ENCODE results near the gene DMRTC2.

DMRTC2 gene

GRCh38 chr19:41859618-41860418 lies 15.0 kb downstream of the DMRTC2 start, which contains the start of gene RPS19 (continued):
- TF ChIP-seq PRDM2 (tag by site-specific recombination; IDR thresholded peaks at IDR 0.05; ENCODE audit: borderline replicate concordance) (no peak), ZNF132 (tag by site-specific recombination; IDR thresholded peaks at IDR 0.05; ENCODE audit: borderline replicate concordance) (no peak), ZNF624 (tag by site-specific recombination; IDR thresholded peaks at IDR 0.05) (no peak), ZNF184 (tag by site-specific recombination; IDR thresholded peaks at IDR 0.05) (no peak; the same call in 1 of the 2 replicates), SP7 (tag by site-specific recombination; IDR thresholded peaks at IDR 0.05) (peak; percentile 95), ZBTB17 (tag by site-specific recombination; IDR thresholded peaks at IDR 0.05) (peak; percentile 99), ZFHX2 (tag by site-specific recombination; conservative IDR thresholded peaks at IDR 0.05) (peak; percentile 74), ZNF140 (tag by site-specific recombination; IDR thresholded peaks at IDR 0.05) (no peak), EGR2 (tag by site-specific recombination; IDR thresholded peaks at IDR 0.05; ENCODE audit: low read depth) (peak; percentile 49), ZNF692 (tag by site-specific recombination; IDR thresholded peaks at IDR 0.05) (peak; percentile 95), ZBTB20 (tag by site-specific recombination; IDR thresholded peaks at IDR 0.05) (peak; percentile 96), REPIN1 (tag by site-specific recombination; IDR thresholded peaks at IDR 0.05; ENCODE audit: low read depth) (no peak), AEBP2 (tag by site-specific recombination; IDR thresholded peaks at IDR 0.05; ENCODE audit: borderline replicate concordance) (no peak), WT1 (tag by site-specific recombination; IDR thresholded peaks at IDR 0.05) (peak; percentile 92), ZNF791 (tag by site-specific recombination; IDR thresholded peaks at IDR 0.05) (no peak), ZNF169 (tag by site-specific recombination; IDR thresholded peaks at IDR 0.05) (no peak), ZNF530 (tag by site-specific recombination; IDR thresholded peaks at IDR 0.05; ENCODE audit: low read depth) (no peak)
- TF ChIP-seq, protein P1, sequence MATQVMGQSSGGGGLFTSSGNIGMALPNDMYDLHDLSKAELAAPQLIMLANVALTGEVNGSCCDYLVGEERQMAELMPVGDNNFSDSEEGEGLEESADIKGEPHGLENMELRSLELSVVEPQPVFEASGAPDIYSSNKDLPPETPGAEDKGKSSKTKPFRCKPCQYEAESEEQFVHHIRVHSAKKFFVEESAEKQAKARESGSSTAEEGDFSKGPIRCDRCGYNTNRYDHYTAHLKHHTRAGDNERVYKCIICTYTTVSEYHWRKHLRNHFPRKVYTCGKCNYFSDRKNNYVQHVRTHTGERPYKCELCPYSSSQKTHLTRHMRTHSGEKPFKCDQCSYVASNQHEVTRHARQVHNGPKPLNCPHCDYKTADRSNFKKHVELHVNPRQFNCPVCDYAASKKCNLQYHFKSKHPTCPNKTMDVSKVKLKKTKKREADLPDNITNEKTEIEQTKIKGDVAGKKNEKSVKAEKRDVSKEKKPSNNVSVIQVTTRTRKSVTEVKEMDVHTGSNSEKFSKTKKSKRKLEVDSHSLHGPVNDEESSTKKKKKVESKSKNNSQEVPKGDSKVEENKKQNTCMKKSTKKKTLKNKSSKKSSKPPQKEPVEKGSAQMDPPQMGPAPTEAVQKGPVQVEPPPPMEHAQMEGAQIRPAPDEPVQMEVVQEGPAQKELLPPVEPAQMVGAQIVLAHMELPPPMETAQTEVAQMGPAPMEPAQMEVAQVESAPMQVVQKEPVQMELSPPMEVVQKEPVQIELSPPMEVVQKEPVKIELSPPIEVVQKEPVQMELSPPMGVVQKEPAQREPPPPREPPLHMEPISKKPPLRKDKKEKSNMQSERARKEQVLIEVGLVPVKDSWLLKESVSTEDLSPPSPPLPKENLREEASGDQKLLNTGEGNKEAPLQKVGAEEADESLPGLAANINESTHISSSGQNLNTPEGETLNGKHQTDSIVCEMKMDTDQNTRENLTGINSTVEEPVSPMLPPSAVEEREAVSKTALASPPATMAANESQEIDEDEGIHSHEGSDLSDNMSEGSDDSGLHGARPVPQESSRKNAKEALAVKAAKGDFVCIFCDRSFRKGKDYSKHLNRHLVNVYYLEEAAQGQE (tag by site-specific recombination; IDR thresholded peaks at IDR 0.05), result 0 out of 2 replicates have a peak, but pooled peaks have one; percentile 58
- TF ChIP-seq, protein P2, sequence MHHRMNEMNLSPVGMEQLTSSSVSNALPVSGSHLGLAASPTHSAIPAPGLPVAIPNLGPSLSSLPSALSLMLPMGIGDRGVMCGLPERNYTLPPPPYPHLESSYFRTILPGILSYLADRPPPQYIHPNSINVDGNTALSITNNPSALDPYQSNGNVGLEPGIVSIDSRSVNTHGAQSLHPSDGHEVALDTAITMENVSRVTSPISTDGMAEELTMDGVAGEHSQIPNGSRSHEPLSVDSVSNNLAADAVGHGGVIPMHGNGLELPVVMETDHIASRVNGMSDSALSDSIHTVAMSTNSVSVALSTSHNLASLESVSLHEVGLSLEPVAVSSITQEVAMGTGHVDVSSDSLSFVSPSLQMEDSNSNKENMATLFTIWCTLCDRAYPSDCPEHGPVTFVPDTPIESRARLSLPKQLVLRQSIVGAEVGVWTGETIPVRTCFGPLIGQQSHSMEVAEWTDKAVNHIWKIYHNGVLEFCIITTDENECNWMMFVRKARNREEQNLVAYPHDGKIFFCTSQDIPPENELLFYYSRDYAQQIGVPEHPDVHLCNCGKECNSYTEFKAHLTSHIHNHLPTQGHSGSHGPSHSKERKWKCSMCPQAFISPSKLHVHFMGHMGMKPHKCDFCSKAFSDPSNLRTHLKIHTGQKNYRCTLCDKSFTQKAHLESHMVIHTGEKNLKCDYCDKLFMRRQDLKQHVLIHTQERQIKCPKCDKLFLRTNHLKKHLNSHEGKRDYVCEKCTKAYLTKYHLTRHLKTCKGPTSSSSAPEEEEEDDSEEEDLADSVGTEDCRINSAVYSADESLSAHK (tag by site-specific recombination; IDR thresholded peaks at IDR 0.05), result peak; percentile 77
- TF ChIP-seq, protein P3, sequence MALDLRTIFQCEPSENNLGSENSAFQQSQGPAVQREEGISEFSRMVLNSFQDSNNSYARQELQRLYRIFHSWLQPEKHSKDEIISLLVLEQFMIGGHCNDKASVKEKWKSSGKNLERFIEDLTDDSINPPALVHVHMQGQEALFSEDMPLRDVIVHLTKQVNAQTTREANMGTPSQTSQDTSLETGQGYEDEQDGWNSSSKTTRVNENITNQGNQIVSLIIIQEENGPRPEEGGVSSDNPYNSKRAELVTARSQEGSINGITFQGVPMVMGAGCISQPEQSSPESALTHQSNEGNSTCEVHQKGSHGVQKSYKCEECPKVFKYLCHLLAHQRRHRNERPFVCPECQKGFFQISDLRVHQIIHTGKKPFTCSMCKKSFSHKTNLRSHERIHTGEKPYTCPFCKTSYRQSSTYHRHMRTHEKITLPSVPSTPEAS (tag by site-specific recombination; IDR thresholded peaks at IDR 0.05), result peak; percentile 14
- TF ChIP-seq, protein P4, sequence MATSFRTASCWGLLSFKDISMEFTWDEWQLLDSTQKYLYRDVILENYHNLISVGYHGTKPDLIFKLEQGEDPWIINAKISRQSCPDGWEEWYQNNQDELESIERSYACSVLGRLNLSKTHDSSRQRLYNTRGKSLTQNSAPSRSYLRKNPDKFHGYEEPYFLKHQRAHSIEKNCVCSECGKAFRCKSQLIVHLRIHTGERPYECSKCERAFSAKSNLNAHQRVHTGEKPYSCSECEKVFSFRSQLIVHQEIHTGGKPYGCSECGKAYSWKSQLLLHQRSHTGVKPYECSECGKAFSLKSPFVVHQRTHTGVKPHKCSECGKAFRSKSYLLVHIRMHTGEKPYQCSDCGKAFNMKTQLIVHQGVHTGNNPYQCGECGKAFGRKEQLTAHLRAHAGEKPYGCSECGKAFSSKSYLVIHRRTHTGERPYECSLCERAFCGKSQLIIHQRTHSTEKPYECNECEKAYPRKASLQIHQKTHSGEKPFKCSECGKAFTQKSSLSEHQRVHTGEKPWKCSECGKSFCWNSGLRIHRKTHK (tag by site-specific recombination; IDR thresholded peaks at IDR 0.05), result no peak
